Upper lobe of left lung (tissue), 4 donors: ENCODE measurements around the gene IVD.

Experiments
- EP300 ChIP-seq, 4 donors: sonication (generic); formaldehyde crosslinking; IDR thresholded peaks; one replicate each; pipeline ENCODE4 v1.5.1; 2017; ENCODE audit warnings: antibody characterized with exemption in 4 of 4, control low read depth in 2 of 4
- POLR2A ChIP-seq, 4 donors: fragments of 450-650 bp; IDR thresholded peaks; one replicate each; pipeline ENCODE4 v1.5.1; 2016 to 2017; ENCODE audit warnings: antibody characterized with exemption in 4 of 4, mild to moderate bottlenecking in 2 of 4
- POLR2AphosphoS5 ChIP-seq, 2 donors: sonication (generic); formaldehyde crosslinking; IDR thresholded peaks; one replicate each; pipeline ENCODE4 v1.5.1; 2017; ENCODE audit warnings: antibody characterized with exemption in 2 of 2
- TF ChIP-seq, protein P1 (sequence below), 6 experiments: fragments of 450-650 bp in 4 of 6; fragments of 200-600 bp in 2 of 6; sonication (generic) in 2 of 6; IDR thresholded peaks; one replicate each; pipeline ENCODE4 v1.5.1; 2016 to 2019; ENCODE audit warnings: antibody characterized with exemption in 6 of 6

GRCh38 chr15:40428185-40428584 is 22.6 kb downstream of the IVD start:
- TF ChIP-seq POLR2AphosphoS5 (IDR thresholded peaks at IDR 0.05), result no peak
- no peak for TF ChIP-seq EP300 (IDR thresholded peaks at IDR 0.05)
- TF ChIP-seq, protein P1, sequence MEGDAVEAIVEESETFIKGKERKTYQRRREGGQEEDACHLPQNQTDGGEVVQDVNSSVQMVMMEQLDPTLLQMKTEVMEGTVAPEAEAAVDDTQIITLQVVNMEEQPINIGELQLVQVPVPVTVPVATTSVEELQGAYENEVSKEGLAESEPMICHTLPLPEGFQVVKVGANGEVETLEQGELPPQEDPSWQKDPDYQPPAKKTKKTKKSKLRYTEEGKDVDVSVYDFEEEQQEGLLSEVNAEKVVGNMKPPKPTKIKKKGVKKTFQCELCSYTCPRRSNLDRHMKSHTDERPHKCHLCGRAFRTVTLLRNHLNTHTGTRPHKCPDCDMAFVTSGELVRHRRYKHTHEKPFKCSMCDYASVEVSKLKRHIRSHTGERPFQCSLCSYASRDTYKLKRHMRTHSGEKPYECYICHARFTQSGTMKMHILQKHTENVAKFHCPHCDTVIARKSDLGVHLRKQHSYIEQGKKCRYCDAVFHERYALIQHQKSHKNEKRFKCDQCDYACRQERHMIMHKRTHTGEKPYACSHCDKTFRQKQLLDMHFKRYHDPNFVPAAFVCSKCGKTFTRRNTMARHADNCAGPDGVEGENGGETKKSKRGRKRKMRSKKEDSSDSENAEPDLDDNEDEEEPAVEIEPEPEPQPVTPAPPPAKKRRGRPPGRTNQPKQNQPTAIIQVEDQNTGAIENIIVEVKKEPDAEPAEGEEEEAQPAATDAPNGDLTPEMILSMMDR (IDR thresholded peaks at IDR 0.05), result no peak
- TF ChIP-seq POLR2A (IDR thresholded peaks at IDR 0.05), result no peak
